IMR-90 (cell line): ENCODE data around the gene WFDC9.

Experiments used
- CHD1 ChIP-seq: IDR thresholded peaks from 2 replicates; pipeline ENCODE4 v1.6.1; 2012; ENCODE audit warnings: low read depth, low read length, improper control_type of control experiment
- CTCF ChIP-seq: conservative IDR thresholded peaks from 2 replicates; pipeline ENCODE4 v1.5.1; 2012; ENCODE audit warnings: mild to moderate bottlenecking, low read depth, low read length, improper control_type of control experiment
- POLR2A ChIP-seq: IDR thresholded peaks from 2 replicates; pipeline ENCODE4 v1.6.1; 2012; ENCODE audit warnings: mild to moderate bottlenecking, low read depth, low read length
- SMC3 ChIP-seq: fragments of 150-350 bp; IDR thresholded peaks from 2 replicates; pipeline ENCODE4 v1.6.1; 2016; ENCODE audit warnings: low read depth, mild to moderate bottlenecking, antibody characterized with exemption, low read length, moderate library complexity
- TF ChIP-seq, protein P1 (sequence below): fragments of 150-350 bp; IDR thresholded peaks from 2 replicates; pipeline ENCODE4 v1.6.1; 2017; ENCODE audit warnings: mild to moderate bottlenecking, antibody characterized with exemption, low read length, low read depth

DNA sequence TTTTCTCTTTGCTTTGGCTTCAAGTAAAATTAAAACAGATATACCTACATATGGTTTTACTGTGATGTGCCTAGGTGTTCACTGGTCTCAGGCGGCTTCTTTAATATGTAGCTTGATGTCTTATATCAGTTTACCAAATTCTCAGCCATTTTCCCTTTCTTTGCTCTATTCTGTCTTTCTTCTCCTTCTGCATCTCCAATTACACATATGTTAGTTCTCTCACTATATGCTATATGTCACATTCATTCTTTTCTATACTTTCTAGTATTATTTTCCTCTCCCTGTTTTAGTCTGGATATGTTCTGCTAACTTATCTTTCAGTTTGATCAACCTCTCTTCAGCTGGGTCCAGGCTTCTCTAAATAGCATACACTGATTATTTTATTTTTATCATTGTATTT is 37.6 kb downstream of the WFDC9 start:
- TF ChIP-seq CTCF (no peak), POLR2A (no peak), CHD1 (no peak), SMC3 (no peak)
- TF ChIP-seq, protein P1, sequence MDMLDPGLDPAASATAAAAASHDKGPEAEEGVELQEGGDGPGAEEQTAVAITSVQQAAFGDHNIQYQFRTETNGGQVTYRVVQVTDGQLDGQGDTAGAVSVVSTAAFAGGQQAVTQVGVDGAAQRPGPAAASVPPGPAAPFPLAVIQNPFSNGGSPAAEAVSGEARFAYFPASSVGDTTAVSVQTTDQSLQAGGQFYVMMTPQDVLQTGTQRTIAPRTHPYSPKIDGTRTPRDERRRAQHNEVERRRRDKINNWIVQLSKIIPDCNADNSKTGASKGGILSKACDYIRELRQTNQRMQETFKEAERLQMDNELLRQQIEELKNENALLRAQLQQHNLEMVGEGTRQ: no peak
